ENCODE measurements around the gene CPNE4.

GRCh38 chr3:131747466-131747865 is 287.3 kb downstream of the CPNE4 start:
- TF ChIP-seq POLR2A (IDR thresholded peaks at IDR 0.05; ENCODE audit: low read depth, low read length) (no peak), TAF1 (IDR thresholded peaks at IDR 0.05; ENCODE audit: low read depth, low read length) (no peak), POLR2AphosphoS5 (IDR thresholded peaks at IDR 0.05; ENCODE audit: low read depth, low read length) (no peak), SPI1 (IDR thresholded peaks at IDR 0.05; ENCODE audit: low read depth, low read length) (no peak), PAX5 (IDR thresholded peaks at IDR 0.05; ENCODE audit: insufficient read depth, low read length, severe bottlenecking) (no peak), POU2F2 (IDR thresholded peaks at IDR 0.05; ENCODE audit: low read depth, low read length) (no peak)

All from GM12891 (cell line).